H1 (cell line): Measurements from ENCODE around the gene CDH6. TPM values are rescaled to one million over a fixed set of nuclear protein-coding genes. Genes with fewer than 3 reads are reported as not detected.

Experiments
- CTCF ChIA-PET: fragments of 300-600 bp; sonication (Branson Sonifier 250); formaldehyde crosslinking; loops from one replicate; lab custom pipeline; 2021; ENCODE audit not compliant: partially characterized antibody; lab: Charles Lee
- POLR2A ChIA-PET: fragments of 300-600 bp; sonication (Branson Sonifier 250); formaldehyde crosslinking; loops from one replicate; lab custom pipeline; 2021; ENCODE audit warnings: inconsistent platforms; ENCODE audit not compliant: partially characterized antibody; lab: Charles Lee
- DNase-seq, 2 experiments: peaks; one replicate each; pipeline versions ENCODE4 v3.0.0 to v3.0.0-alpha.2; 2010 to 2022; ENCODE audit warnings: low spot score in 2 of 2, low read depth in 1 of 2, mixed read lengths in 1 of 2
- FAIRE-seq: peaks from 2 replicates; lab custom pipeline; 2011; peaks lifted over from hg19 to GRCh38; lab: Jason Lieb, UNC
- H2AFZ ChIP-seq: 2 replicates; pipeline ENCODE4 v1.8.1; 2012; ENCODE audit warnings: low read length, inconsistent platforms
- H2AK5ac ChIP-seq: 2 replicates; pipeline ENCODE4 v1.6.1; 2013; ENCODE audit warnings: low read depth, low read length
- H2BK120ac ChIP-seq: replicated peaks from 2 replicates; pipeline ENCODE3; 2013; ENCODE audit warnings: low read depth, low read length, inconsistent platforms
- H2BK12ac ChIP-seq: 2 replicates; pipeline ENCODE4 v1.6.1; 2013; ENCODE audit warnings: low read depth, low read length
- H2BK15ac ChIP-seq: 2 replicates; pipeline ENCODE4 v1.6.1; 2013; ENCODE audit warnings: low read length
- H2BK20ac ChIP-seq: 2 replicates; pipeline ENCODE4 v1.6.1; 2013; ENCODE audit warnings: low read length
- H2BK5ac ChIP-seq: 2 replicates; pipeline ENCODE4 v1.6.1; 2013; ENCODE audit warnings: low read depth, low read length
- H3K14ac ChIP-seq: 2 replicates; pipeline ENCODE4 v1.6.1; 2013; ENCODE audit warnings: inconsistent platforms; ENCODE audit not compliant: insufficient read length
- H3K18ac ChIP-seq: 2 replicates; pipeline ENCODE4 v1.6.1; 2013; ENCODE audit warnings: low read length; ENCODE audit errors: extremely low read depth
- H3K23ac ChIP-seq: 2 replicates; pipeline ENCODE4 v1.6.1; 2013; ENCODE audit warnings: inconsistent platforms; ENCODE audit not compliant: insufficient read length
- H3K23me2 ChIP-seq: 2 replicates; pipeline ENCODE4 v1.6.1; 2013; ENCODE audit warnings: low read depth, low read length
- H3K27ac ChIP-seq: 2 replicates; pipeline ENCODE4 v1.6.1; 2011; ENCODE audit warnings: low read depth, low read length, inconsistent platforms
- H3K27me3 ChIP-seq, 4 experiments: replicated peaks in 1 of 4; 1 replicate in 1 of 4; 2 replicates in 3 of 4; pipeline versions ENCODE4 v1.6.1 to v1.8.1; 2011 to 2013; ENCODE audit warnings: low read length in 3 of 4, mild to moderate bottlenecking in 3 of 4, inconsistent platforms in 2 of 4, mixed read lengths in 2 of 4, moderate library complexity in 1 of 4; ENCODE audit not compliant: control insufficient read depth in 3 of 4, insufficient read depth in 3 of 4; ENCODE audit errors: extremely low read depth in 1 of 4
- H3K36me3 ChIP-seq, 4 experiments: 2 replicates each; pipeline versions ENCODE4 v1.6.1 to v1.8.1; 2011 to 2013; ENCODE audit warnings: mild to moderate bottlenecking in 4 of 4, low read length in 3 of 4, moderate library complexity in 2 of 4, control low read depth in 1 of 4, inconsistent platforms in 1 of 4; ENCODE audit not compliant: insufficient read depth in 4 of 4, control insufficient read depth in 2 of 4
- H3K4ac ChIP-seq: replicated peaks from 2 replicates; pipeline ENCODE3; 2013; ENCODE audit warnings: low read length, low read depth, mixed read lengths, inconsistent platforms; ENCODE audit not compliant: insufficient read length
- H3K4me1 ChIP-seq, 4 experiments: replicated peaks in 1 of 4; 1 replicate in 1 of 4; 2 replicates in 3 of 4; pipeline versions ENCODE4 v1.6.1 to v1.8.1; 2011 to 2013; ENCODE audit warnings: low read length in 3 of 4, inconsistent platforms in 2 of 4, mixed read lengths in 1 of 4; ENCODE audit not compliant: insufficient read depth in 4 of 4, control insufficient read depth in 3 of 4
- H3K4me2 ChIP-seq, 2 experiments: 2 replicates each; pipeline versions ENCODE4 v1.6.1 to v1.8.1; 2011 to 2013; ENCODE audit warnings: low read depth in 2 of 2, low read length in 2 of 2, control low read depth in 1 of 2, inconsistent platforms in 1 of 2, mild to moderate bottlenecking in 1 of 2; ENCODE audit not compliant: insufficient read depth in 1 of 2
- H3K4me3 ChIP-seq, 4 experiments: fragments of 200-600, 300-600 bp in 1 of 4; sonication (generic), shearing (Covaris generic), sonication (Bioruptor Twin) in 1 of 4; 2 replicates each; pipeline versions ENCODE4 v1.5.1 to v1.8.1; 2011 to 2016; ENCODE audit warnings: low read length in 4 of 4, low read depth in 3 of 4, control low read depth in 2 of 4, inconsistent platforms in 2 of 4, mild to moderate bottlenecking in 2 of 4, mixed read lengths in 1 of 4, moderate library complexity in 1 of 4; ENCODE audit not compliant: insufficient read depth in 2 of 4; ENCODE audit errors: extremely low read depth in 1 of 4
- H3K56ac ChIP-seq: replicated peaks from 2 replicates; pipeline ENCODE3; 2013; ENCODE audit warnings: low read depth, mild to moderate bottlenecking, mixed read lengths, low read length, inconsistent platforms; ENCODE audit not compliant: insufficient read length
- H3K79me1 ChIP-seq: 2 replicates; pipeline ENCODE4 v1.6.1; 2013; ENCODE audit warnings: low read depth, low read length, control low read depth
- H3K79me2 ChIP-seq, 2 experiments: 2 replicates each; pipeline versions ENCODE4 v1.6.1 to v1.8.1; 2012 to 2013; ENCODE audit warnings: low read length in 2 of 2, mild to moderate bottlenecking in 2 of 2, inconsistent platforms in 1 of 2; ENCODE audit not compliant: insufficient read depth in 2 of 2, control insufficient read depth in 1 of 2
- H3K9ac ChIP-seq, 4 experiments: replicated peaks in 1 of 4; 1 replicate in 1 of 4; 2 replicates in 3 of 4; pipeline versions ENCODE4 v1.6.1 to v1.8.1; 2011 to 2013; ENCODE audit warnings: low read depth in 3 of 4, low read length in 3 of 4, control low read depth in 2 of 4, mild to moderate bottlenecking in 2 of 4, moderate library complexity in 2 of 4, inconsistent platforms in 1 of 4; ENCODE audit errors: extremely low read depth in 1 of 4
- H3K9me3 ChIP-seq, 2 experiments: 2 replicates each; pipeline versions ENCODE4 v1.6.1 to v1.8.1; 2012 to 2013; ENCODE audit warnings: mild to moderate bottlenecking in 2 of 2, moderate library complexity in 2 of 2, control low read depth in 1 of 2, inconsistent platforms in 1 of 2, low read depth in 1 of 2, low read length in 1 of 2, mixed read lengths in 1 of 2; ENCODE audit not compliant: insufficient read depth in 2 of 2
- H4K20me1 ChIP-seq, 2 experiments: replicated peaks in 1 of 2; 2 replicates each; pipeline versions ENCODE3 to v1.8.1; 2011 to 2013; ENCODE audit warnings: inconsistent platforms in 2 of 2, low read length in 2 of 2, mild to moderate bottlenecking in 1 of 2; ENCODE audit not compliant: insufficient read depth in 2 of 2, control insufficient read depth in 1 of 2
- H4K5ac ChIP-seq: 2 replicates; pipeline ENCODE4 v1.6.1; 2013; ENCODE audit warnings: low read length, low read depth, mixed read lengths, inconsistent platforms; ENCODE audit not compliant: insufficient read length
- H4K8ac ChIP-seq: 2 replicates; pipeline ENCODE4 v1.8.0; 2013; ENCODE audit warnings: mild to moderate bottlenecking, moderate library complexity, low read length, inconsistent platforms; ENCODE audit not compliant: insufficient read depth; ENCODE audit errors: extremely low read depth
- H4K91ac ChIP-seq: replicated peaks from 2 replicates; pipeline ENCODE3; 2013; ENCODE audit warnings: low read length, mixed read lengths, inconsistent platforms; ENCODE audit not compliant: insufficient read length
- BACH1 ChIP-seq: IDR thresholded peaks from 2 replicates; pipeline ENCODE4 v1.6.1; 2012; ENCODE audit warnings: low read length, improper control_type of control experiment
- EZH2 ChIP-seq: fragments of 200-600 bp; sonication (generic); IDR thresholded peaks from 2 replicates; pipeline ENCODE4 v1.7.1; 2012; ENCODE audit warnings: low read depth, mild to moderate bottlenecking, moderate library complexity, low read length, inconsistent platforms; ENCODE audit not compliant: severe bottlenecking
- NANOG ChIP-seq: IDR thresholded peaks from 2 replicates; pipeline ENCODE4 v1.6.1; 2011; ENCODE audit warnings: low read length, low read depth, mild to moderate bottlenecking, inconsistent platforms; ENCODE audit not compliant: insufficient read depth, poor library complexity, severe bottlenecking
- SRF ChIP-seq: IDR thresholded peaks from 2 replicates; pipeline ENCODE4 v1.6.1; 2011; ENCODE audit warnings: mild to moderate bottlenecking, low read depth, low read length, moderate library complexity
- WGBS, 2 experiments: shearing (Covaris generic) in 1 of 2; methylation state at CpG; one replicate each; pipeline versions ENCODE4 v1.1.6 to v1.1.7; 2013 to 2015; ENCODE audit warnings: low lambda C conversion rate in 2 of 2, mixed read lengths in 2 of 2, inconsistent platforms in 1 of 2, low coverage in 1 of 2, missing lambda C conversion rate in 1 of 2; ENCODE audit not compliant: insufficient replicate concordance in 2 of 2, insufficient coverage in 1 of 2, insufficient read length in 1 of 2; ENCODE audit errors: extremely low coverage in 1 of 2, missing lambda C conversion rate in 1 of 2; 5-methylcytosine and 5-hydroxymethylcytosine counted together
- polyA plus RNA-seq, 7 experiments: library from polyadenylated mRNA; depleted of rRNA in 3 of 7; stranded (reverse) in 5 of 7; unstranded in 2 of 7; fragments of >200 nt in 5 of 7; fragments of 200-250 nt in 2 of 7; gene quantifications; 1 replicate in 5 of 7; 2 replicates in 1 of 7; 4 replicates in 1 of 7; pipeline versions ENCODE4 v1.2.1 to v1.2.3, GENCODE V29; 2011 to 2013; ENCODE audit warnings: missing spikeins in 2 of 7, mixed read lengths in 2 of 7
- total RNA-seq: library from RNA; stranded (reverse); fragmentation: NEBNext Ultra II Directional; extraction: Animal tissue kit (Norgen Biotek cat#: 25700); gene quantifications from 2 replicates; pipeline ENCODE4 v1.2.1, GENCODE V29; 2021

Gene CDH6
- total and polyA plus RNA-seq, 2 of the 8 experiments (the other 6 are each of a cell fraction or from before 2014, with no cell fraction given) = 1.4 to 1.9 TPM

GRCh38 chr5:31185951-31186350 is 7.5 kb upstream of the CDH6 start:
- no peak overlapping the region for H4K91ac ChIP-seq
- peaks cover 0 to 1% (median 0%) of the 10 kb centered on the region in 4 experiments; a peak in 1 of 7 replicates for H3K27me3 ChIP-seq
- DNase-seq (no peak), FAIRE-seq (no peak)
- H2BK120ac ChIP-seq = no peak overlapping the region
- no peak overlapping the region for H2BK12ac ChIP-seq
- H3K18ac ChIP-seq = no peak overlapping the region
- no peak overlapping the region for H3K4me3 ChIP-seq
- H3K23me2 ChIP-seq = no peaks in the 10 kb centered on the region
- H3K56ac ChIP-seq = no peak overlapping the region
- no peaks in the 10 kb centered on the region for H3K9me3 ChIP-seq
- H3K36me3 ChIP-seq = no peaks in the 10 kb centered on the region
- no peak overlapping the region for H4K8ac ChIP-seq
- no peak overlapping the region for H3K23ac ChIP-seq
- H3K14ac ChIP-seq = no peak overlapping the region
- H2AK5ac ChIP-seq = no peak overlapping the region
- H3K4ac ChIP-seq = no peak overlapping the region
- H2BK20ac ChIP-seq = no peak overlapping the region
- POLR2A ChIA-PET = no interaction called here
- TF ChIP-seq BACH1 (no peak), NANOG (no peak), SRF (no peak), EZH2 (no peak)
- no peak overlapping the region for H4K5ac ChIP-seq
- H3K9ac ChIP-seq = no peak overlapping the region
- H3K4me2 ChIP-seq = no peak overlapping the region
- H3K79me1 ChIP-seq = no peaks in the 10 kb centered on the region
- H4K20me1 ChIP-seq = no peaks in the 10 kb centered on the region
- CTCF ChIA-PET = interaction anchor here (0.5 to 4.2 kb wide), 44 partner anchors 9 to 746 kb away, joined by 3 to 24 read pairs (median 5); no protein-coding TSS in a partner anchor
- H3K4me1 ChIP-seq = no peaks in the 10 kb centered on the region
- H3K27ac ChIP-seq = no peak overlapping the region
- no peaks in the 10 kb centered on the region for H3K79me2 ChIP-seq
- no peak overlapping the region for H2BK5ac ChIP-seq
- H2BK15ac ChIP-seq = no peak overlapping the region
- H2AFZ ChIP-seq = no peak overlapping the region
- WGBS, 2 experiments = 82% methylated on average over 7 of the region's 7 CpGs; no CpG with 5 or more reads in 1 of the 2 experiments
